ENCODE results near the gene TMEM208. TPM values are rescaled to one million over a fixed set of nuclear protein-coding genes. Genes with fewer than 3 reads are reported as not detected.

Gene TMEM208
- total and polyA plus RNA-seq, 2 experiments from 2014 or later, result 53.8 to 97.0 TPM

DNA sequence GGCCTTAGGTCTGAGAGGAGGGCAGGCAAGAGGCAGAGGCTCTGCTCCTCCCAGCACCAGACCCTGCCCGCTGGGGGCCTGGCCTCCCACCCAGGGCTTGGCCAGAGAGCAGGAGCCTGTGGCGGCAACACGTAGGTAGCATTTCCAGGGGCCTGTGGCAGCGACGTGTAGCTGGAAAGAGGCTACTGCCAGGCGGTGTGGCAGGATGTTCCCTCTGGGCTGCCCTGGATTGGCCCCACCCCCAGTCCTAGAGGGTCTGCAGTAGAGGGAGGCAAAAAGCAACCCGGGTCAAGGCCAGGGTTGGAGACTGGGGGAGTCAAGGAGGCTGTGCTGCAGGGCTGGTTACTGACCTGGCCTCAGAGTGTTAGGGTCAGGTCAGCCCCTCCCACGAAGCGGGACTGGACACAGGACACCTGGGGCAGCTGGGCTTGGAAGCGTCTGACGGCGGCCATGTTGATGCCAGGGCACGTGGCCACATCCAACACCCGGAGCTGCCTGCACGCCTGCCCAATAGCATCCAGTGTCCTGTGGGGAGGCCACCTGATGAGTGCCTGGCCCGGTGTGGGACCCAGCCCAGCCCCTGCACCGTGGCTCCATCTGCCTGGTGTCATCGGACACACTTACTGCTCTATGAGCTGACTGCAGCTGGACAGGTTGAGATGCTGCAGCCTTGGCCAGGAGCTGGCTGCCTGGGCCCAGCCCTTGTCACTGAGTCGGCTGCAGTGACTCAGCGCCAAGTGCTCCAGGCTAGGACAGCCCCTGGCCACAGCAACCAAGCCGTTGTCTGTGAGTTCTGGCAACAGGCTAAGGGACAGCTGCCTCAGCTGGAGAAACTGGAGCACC lies 19.5 kb upstream of the TMEM208 start:
- Histone ChIP-seq H3K4me3 (no peak overlapping the region), H4K20me1 (ENCODE audit: insufficient read depth) (no peaks in the 10 kb centered on the region), H2AFZ (no peak overlapping the region), H3K4me2 (ENCODE audit: unreplicated experiment) (no peak overlapping the region), H3F3A (ENCODE audit: insufficient read depth) (no peaks in the 10 kb centered on the region), H3K9me2 (ENCODE audit: insufficient read depth) (no peaks in the 10 kb centered on the region), H3K9ac (no peak overlapping the region), H3K9me3 (ENCODE audit: low read depth) (no peaks in the 10 kb centered on the region), H3K79me2 (ENCODE audit: insufficient read depth) (no peaks in the 10 kb centered on the region), H3K36me3 (ENCODE audit: low read depth) (no peaks in the 10 kb centered on the region), H3K27me3 (replicated peaks; ENCODE audit: insufficient read depth) (no peaks in the 10 kb centered on the region), H3K4me1 (ENCODE audit: insufficient read depth) (peaks cover 12% of the 10 kb centered on the region), H3K27ac (no peak overlapping the region)
- TF ChIP-seq EZH2phosphoT487 (IDR thresholded peaks at IDR 0.05; ENCODE audit: insufficient read depth, low read depth) (no peak), EZH2 (IDR thresholded peaks at IDR 0.05; ENCODE audit: insufficient read depth, poor library complexity, severe bottlenecking) (no peak)
- in situ Hi-C loops (cut with MboI), result no loop called here
- peak; percentile 83 for DNase-seq
- 75 to 76% methylated on average over 21 of the region's 21 CpGs for WGBS, 2 experiments (ENCODE audit: low coverage in 1 of 2, low lambda C conversion rate in 2 of 2, missing lambda C conversion rate in 2 of 2)

DNA sequence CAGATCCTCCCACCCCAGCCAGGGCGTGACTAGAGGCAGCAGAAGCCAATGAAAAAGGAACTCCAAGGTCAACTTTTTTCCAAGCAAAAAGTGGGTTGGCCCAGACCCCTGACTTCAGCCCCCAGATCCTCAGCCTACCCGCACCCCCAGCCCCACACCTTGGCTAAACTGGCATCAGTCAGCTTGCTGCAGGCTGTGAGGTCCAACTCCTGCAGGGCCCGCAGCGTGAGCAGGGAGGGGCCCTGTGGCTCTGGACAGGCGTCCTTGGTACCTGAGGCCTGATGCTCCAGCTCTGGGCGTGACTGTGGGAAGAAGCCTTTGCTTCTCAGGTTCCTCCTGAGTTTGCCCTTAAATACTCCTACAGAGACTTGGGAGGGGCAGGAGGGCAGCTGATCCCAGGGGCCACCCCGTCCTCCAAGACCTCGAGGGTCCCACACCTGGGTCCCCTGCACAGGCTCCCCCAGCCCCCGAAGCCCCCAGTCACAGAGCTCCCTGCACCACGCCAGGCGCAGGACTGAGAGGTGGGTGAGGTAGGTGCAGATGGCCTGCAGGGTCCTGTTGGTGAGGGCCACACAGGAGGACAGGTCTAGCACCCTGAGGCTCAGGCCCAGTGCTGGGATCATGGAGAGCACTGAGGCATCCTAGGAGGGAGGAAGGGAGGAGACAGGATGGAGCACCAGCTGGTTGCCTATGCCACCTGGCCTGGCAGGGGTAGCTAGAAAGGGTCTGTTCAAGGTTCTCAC lies 18.6 kb upstream of the TMEM208 start:
- Histone ChIP-seq H3F3A (ENCODE audit: insufficient read depth) (no peaks in the 10 kb centered on the region), H3K27ac (no peak overlapping the region), H4K20me1 (ENCODE audit: insufficient read depth) (no peaks in the 10 kb centered on the region), H3K79me2 (ENCODE audit: insufficient read depth) (no peaks in the 10 kb centered on the region), H3K27me3 (replicated peaks; ENCODE audit: insufficient read depth) (no peaks in the 10 kb centered on the region), H3K9ac (no peak overlapping the region), H3K36me3 (ENCODE audit: low read depth) (no peaks in the 10 kb centered on the region), H3K4me2 (ENCODE audit: unreplicated experiment) (no peak overlapping the region), H2AFZ (no peak overlapping the region), H3K4me1 (ENCODE audit: insufficient read depth) (peaks cover 12% of the 10 kb centered on the region), H3K9me3 (ENCODE audit: low read depth) (no peaks in the 10 kb centered on the region), H3K4me3 (no peak overlapping the region), H3K9me2 (ENCODE audit: insufficient read depth) (no peaks in the 10 kb centered on the region)
- DNase-seq, result no peak
- no peak for TF ChIP-seq EZH2 (IDR thresholded peaks at IDR 0.05; ENCODE audit: insufficient read depth, poor library complexity, severe bottlenecking)
- 95 to 98% methylated on average over 8 to 11 of the region's 11 CpGs for WGBS, 2 experiments (ENCODE audit: low coverage in 1 of 2, low lambda C conversion rate in 2 of 2, missing lambda C conversion rate in 2 of 2)
- in situ Hi-C loops (cut with MboI), result no loop called here

DNA sequence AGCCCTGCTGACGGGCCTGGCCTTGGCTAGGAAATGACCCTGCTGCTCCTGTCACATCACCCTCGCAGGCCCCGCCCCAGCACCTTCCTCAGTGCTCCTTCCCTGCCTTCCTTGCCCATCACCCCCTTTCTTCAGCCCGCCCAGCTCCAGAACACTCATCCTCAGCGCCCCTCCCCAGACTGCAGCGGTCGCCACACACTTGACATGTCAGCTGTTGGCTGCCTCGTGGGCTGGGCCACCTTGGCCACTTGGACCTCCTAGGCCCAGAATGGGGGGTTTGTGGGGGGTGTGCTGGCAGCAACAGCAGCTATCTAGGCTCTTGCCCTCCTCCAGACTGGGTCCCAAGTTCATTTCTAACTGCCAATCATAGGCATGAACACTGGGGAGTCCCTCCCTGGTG lies 17.4 kb upstream of the TMEM208 start:
- 89 to 91% methylated on average over 7 to 8 of the region's 8 CpGs for WGBS, 2 experiments (ENCODE audit: low coverage in 1 of 2, low lambda C conversion rate in 2 of 2, missing lambda C conversion rate in 2 of 2)
- no peaks in the 10 kb centered on the region for H3K27me3 ChIP-seq (replicated peaks; ENCODE audit: insufficient read depth)
- no peaks in the 10 kb centered on the region for H3K79me2 ChIP-seq (ENCODE audit: insufficient read depth)
- no peaks in the 10 kb centered on the region for H4K20me1 ChIP-seq (ENCODE audit: insufficient read depth)
- no peaks in the 10 kb centered on the region for H3K9me2 ChIP-seq (ENCODE audit: insufficient read depth)
- no peak overlapping the region for H2AFZ ChIP-seq
- peaks cover 12% of the 10 kb centered on the region for H3K4me1 ChIP-seq (ENCODE audit: insufficient read depth)
- no peak overlapping the region for H3K4me2 ChIP-seq (ENCODE audit: unreplicated experiment)
- DNase-seq, result no peak
- H3K9me3 ChIP-seq (ENCODE audit: low read depth), result no peaks in the 10 kb centered on the region
- H3K36me3 ChIP-seq (ENCODE audit: low read depth), result no peaks in the 10 kb centered on the region
- no peak overlapping the region for H3K27ac ChIP-seq
- in situ Hi-C loops (cut with MboI), result no loop called here
- TF ChIP-seq EZH2 (IDR thresholded peaks at IDR 0.05; ENCODE audit: insufficient read depth, poor library complexity, severe bottlenecking) (no peak), EZH2phosphoT487 (IDR thresholded peaks at IDR 0.05; ENCODE audit: insufficient read depth, low read depth) (no peak)
- no peak overlapping the region for H3K9ac ChIP-seq
- H3F3A ChIP-seq (ENCODE audit: insufficient read depth), result no peaks in the 10 kb centered on the region
- H3K4me3 ChIP-seq, result no peak overlapping the region

DNA sequence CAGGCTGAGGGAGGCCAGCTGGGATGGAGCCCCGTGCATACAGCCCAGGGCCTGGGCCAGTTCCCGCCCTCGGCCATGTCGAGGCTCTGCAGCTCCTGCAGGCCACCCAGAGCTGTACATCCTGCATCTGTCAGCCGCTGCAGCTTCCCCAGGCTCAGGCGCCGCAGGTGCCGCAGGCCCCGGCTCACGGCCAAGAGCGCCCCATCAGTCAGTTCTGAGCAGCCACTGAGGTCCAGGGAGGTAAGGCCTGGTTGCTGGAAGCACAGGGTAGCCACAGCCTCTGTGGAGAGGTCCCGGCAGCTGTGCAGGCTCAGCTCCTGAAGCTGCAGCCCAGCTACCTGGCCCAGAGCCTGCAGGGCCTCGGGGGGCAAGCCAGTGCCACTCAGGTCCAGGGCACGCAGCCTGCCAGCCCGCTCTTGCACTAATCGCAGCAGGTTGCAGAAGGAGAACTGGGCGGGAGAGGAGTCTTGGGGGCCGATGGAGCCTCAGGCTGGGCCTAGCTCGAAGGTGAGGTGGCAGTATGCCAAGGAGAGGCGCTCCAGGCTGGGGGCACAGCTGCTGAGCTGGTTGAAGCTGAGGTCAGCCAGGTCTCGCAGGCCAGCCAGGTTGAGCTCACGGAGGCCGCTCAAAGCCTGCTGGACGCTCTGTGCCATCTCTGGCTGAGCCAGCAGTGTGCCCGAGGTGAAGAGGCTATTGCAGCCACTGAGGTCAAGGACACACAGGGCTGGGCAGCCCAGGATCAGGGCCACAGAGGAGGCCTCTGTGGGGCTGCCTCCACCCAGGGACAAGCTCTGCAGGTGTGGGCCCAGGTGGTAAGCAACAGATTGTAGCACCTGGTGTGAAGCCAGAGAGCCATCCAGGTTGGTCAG lies 16.6 kb upstream of the TMEM208 start:
- in situ Hi-C loops (cut with MboI), result no loop called here
- H2AFZ ChIP-seq, result no peak overlapping the region
- H3K9me2 ChIP-seq (ENCODE audit: insufficient read depth), result no peaks in the 10 kb centered on the region

More for the DNA sequence above, 16.6 kb upstream of the TMEM208 start:
- WGBS, 2 experiments (ENCODE audit: low coverage in 1 of 2, low lambda C conversion rate in 2 of 2, missing lambda C conversion rate in 2 of 2), result 89 to 93% methylated on average over 23 to 25 of the region's 25 CpGs
- DNase-seq, result no peak
- TF ChIP-seq EZH2phosphoT487 (IDR thresholded peaks at IDR 0.05; ENCODE audit: insufficient read depth, low read depth) (no peak), EZH2 (IDR thresholded peaks at IDR 0.05; ENCODE audit: insufficient read depth, poor library complexity, severe bottlenecking) (no peak)
- H3K36me3 ChIP-seq (ENCODE audit: low read depth), result no peaks in the 10 kb centered on the region
- peaks cover 12% of the 10 kb centered on the region for H3K4me1 ChIP-seq (ENCODE audit: insufficient read depth)
- H3F3A ChIP-seq (ENCODE audit: insufficient read depth), result no peaks in the 10 kb centered on the region
- H3K27ac ChIP-seq, result no peak overlapping the region
- no peak overlapping the region for H3K4me3 ChIP-seq
- no peaks in the 10 kb centered on the region for H3K27me3 ChIP-seq (replicated peaks; ENCODE audit: insufficient read depth)
- no peak overlapping the region for H3K9ac ChIP-seq
- H3K79me2 ChIP-seq (ENCODE audit: insufficient read depth), result no peaks in the 10 kb centered on the region
- H4K20me1 ChIP-seq (ENCODE audit: insufficient read depth), result no peaks in the 10 kb centered on the region
- no peaks in the 10 kb centered on the region for H3K9me3 ChIP-seq (ENCODE audit: low read depth)
- H3K4me2 ChIP-seq (ENCODE audit: unreplicated experiment), result no peak overlapping the region
